Liver (tissue), 9 donors: ENCODE data around the gene PCMT1. TPM values are rescaled to one million over a fixed set of nuclear protein-coding genes. Genes with fewer than 3 reads are reported as not detected.

Experiments
- DNase-seq: peaks from one replicate; pipeline ENCODE4 v3.0.0-alpha.2; 2017; ENCODE audit warnings: low spot score
- H3K27ac ChIP-seq, 2 donors: one replicate each; pipeline ENCODE4 v1.7.0; 2013; ENCODE audit warnings: inconsistent platforms in 2 of 2, low read length in 2 of 2, control low read depth in 1 of 2, low read depth in 1 of 2, mild to moderate bottlenecking in 1 of 2
- H3K27me3 ChIP-seq, 4 donors: one replicate each; pipeline versions ENCODE4 v1.6.1 to v1.7.0; 2013; ENCODE audit warnings: low read length in 3 of 4, inconsistent platforms in 1 of 4, mild to moderate bottlenecking in 1 of 4, moderate library complexity in 1 of 4; ENCODE audit not compliant: control insufficient read depth in 4 of 4, insufficient read depth in 4 of 4
- H3K36me3 ChIP-seq, 4 donors: one replicate each; pipeline versions ENCODE4 v1.6.1 to v1.7.0; 2013; ENCODE audit warnings: low read length in 3 of 4, mild to moderate bottlenecking in 3 of 4, low read depth in 1 of 4, moderate library complexity in 1 of 4; ENCODE audit not compliant: control insufficient read depth in 4 of 4, insufficient read depth in 3 of 4
- H3K4me1 ChIP-seq, 4 donors: one replicate each; pipeline versions ENCODE4 v1.6.1 to v1.7.0; 2013; ENCODE audit warnings: low read length in 3 of 4, mild to moderate bottlenecking in 3 of 4, moderate library complexity in 1 of 4; ENCODE audit not compliant: control insufficient read depth in 4 of 4, insufficient read depth in 4 of 4
- H3K4me3 ChIP-seq, 3 donors: one replicate each; pipeline versions ENCODE4 v1.6.1 to v1.7.0; 2013; ENCODE audit warnings: low read length in 3 of 3, control low read depth in 1 of 3, low read depth in 1 of 3, mild to moderate bottlenecking in 1 of 3
- H3K9ac ChIP-seq, 2 donors: one replicate each; pipeline ENCODE4 v1.7.0; 2013; ENCODE audit warnings: low read length in 2 of 2, mild to moderate bottlenecking in 2 of 2, moderate library complexity in 2 of 2, control low read depth in 1 of 2, low read depth in 1 of 2
- H3K9me3 ChIP-seq, 4 donors: one replicate each; pipeline versions ENCODE4 v1.6.1 to v1.7.0; 2013; ENCODE audit warnings: low read length in 3 of 4; ENCODE audit not compliant: control insufficient read depth in 4 of 4
- EGR1 ChIP-seq, 2 donors: IDR thresholded peaks; 2 replicates each; pipeline ENCODE4 v1.6.1; 2016 to 2018; ENCODE audit warnings: antibody characterized with exemption in 2 of 2, low read depth in 2 of 2
- FOXA1 ChIP-seq: IDR thresholded peaks from 2 replicates; pipeline ENCODE4 v1.6.1; 2016; ENCODE audit warnings: antibody characterized with exemption
- FOXA2 ChIP-seq: IDR thresholded peaks from 2 replicates; pipeline ENCODE4 v1.6.1; 2016; ENCODE audit warnings: antibody characterized with exemption
- GABPA ChIP-seq, 2 donors: IDR thresholded peaks in 1 of 2; conservative IDR thresholded peaks in 1 of 2; 2 replicates each; pipeline ENCODE4 v1.6.1; 2016; ENCODE audit warnings: antibody characterized with exemption in 2 of 2, mild to moderate bottlenecking in 1 of 2, moderate library complexity in 1 of 2
- HNF4A ChIP-seq, 2 donors: conservative IDR thresholded peaks; 2 replicates each; pipeline ENCODE4 v1.6.1; 2016; ENCODE audit warnings: antibody characterized with exemption in 2 of 2, mild to moderate bottlenecking in 2 of 2
- HNF4G ChIP-seq: IDR thresholded peaks from 2 replicates; pipeline ENCODE4 v1.6.1; 2016; ENCODE audit warnings: antibody characterized with exemption
- JUND ChIP-seq, 2 donors: IDR thresholded peaks; 2 replicates each; pipeline ENCODE4 v1.6.1; 2016; ENCODE audit warnings: antibody characterized with exemption in 2 of 2
- NR2F2 ChIP-seq: IDR thresholded peaks from 2 replicates; pipeline ENCODE4 v1.6.1; 2016; ENCODE audit warnings: antibody characterized with exemption
- RAD21 ChIP-seq, 2 donors: IDR thresholded peaks; 2 replicates each; pipeline ENCODE4 v1.6.1; 2016; ENCODE audit warnings: antibody characterized with exemption in 2 of 2, mild to moderate bottlenecking in 2 of 2
- RXRA ChIP-seq, 2 donors: IDR thresholded peaks; 2 replicates each; pipeline ENCODE4 v1.6.1; 2017 to 2018; ENCODE audit warnings: antibody characterized with exemption in 2 of 2, mild to moderate bottlenecking in 1 of 2
- SP1 ChIP-seq: IDR thresholded peaks from 2 replicates; pipeline ENCODE4 v1.6.1; 2018; ENCODE audit warnings: antibody characterized with exemption, mild to moderate bottlenecking
- TAF1 ChIP-seq: conservative IDR thresholded peaks from 2 replicates; pipeline ENCODE4 v1.6.1; 2016; ENCODE audit warnings: antibody characterized with exemption, mild to moderate bottlenecking
- YY1 ChIP-seq: IDR thresholded peaks from 2 replicates; pipeline ENCODE4 v1.6.1; 2016; ENCODE audit warnings: antibody characterized with exemption, mild to moderate bottlenecking
- WGBS: extraction: QIAGEN DNeasy Blood & Tissue Kit; methylation state at CpG from one replicate; pipeline ENCODE4 v1.1.7; 2013; 5-methylcytosine and 5-hydroxymethylcytosine counted together
- polyA plus RNA-seq, 2 donors: library from polyadenylated mRNA; stranded (reverse) in 1 of 2; unstranded in 1 of 2; fragments of 200-250 nt in 1 of 2; fragments of >200 nt in 1 of 2; fragmentation: Nextera tagmentation in 1 of 2; extraction: Ambion mirVana in 1 of 2; gene quantifications; one replicate each; pipeline versions ENCODE4 v1.2.1 to v1.2.3, GENCODE V29; 2013 to 2015
- total RNA-seq, 2 donors: library from RNA; depleted of rRNA; stranded (reverse); fragments of >200 nt; gene quantifications; one replicate each; pipeline ENCODE4 v1.2.3, GENCODE V29; 2014
- TF ChIP-seq, protein P1 (sequence below): IDR thresholded peaks from 2 replicates; pipeline ENCODE4 v1.6.1; 2016; ENCODE audit warnings: antibody characterized with exemption, mild to moderate bottlenecking
- TF ChIP-seq, protein P2 (sequence below): IDR thresholded peaks from 2 replicates; pipeline ENCODE4 v1.6.1; 2016; ENCODE audit warnings: antibody characterized with exemption
- TF ChIP-seq, protein P3 (sequence below): IDR thresholded peaks from 2 replicates; pipeline ENCODE4 v1.6.1; 2016; ENCODE audit warnings: antibody characterized with exemption
- TF ChIP-seq, protein P4 (sequence below): fragments of 150-350 bp; IDR thresholded peaks from 2 replicates; pipeline ENCODE4 v1.5.1; 2017; ENCODE audit warnings: improper control_type of control experiment, low read depth, low read length; ENCODE audit not compliant: missing input control
- TF ChIP-seq, protein P5 (sequence below): IDR thresholded peaks from 2 replicates; pipeline ENCODE4 v1.6.1; 2016; ENCODE audit warnings: antibody characterized with exemption
- donor health status: healthy.
- donor health status: healthy.
- donor health status: healthy.
- donor health status: healthy.
- donor health status: healthy.

PCMT1 gene
- total and polyA plus RNA-seq, 4 donors = 56.8 to 78.8 (median 75.0) TPM

DNA sequence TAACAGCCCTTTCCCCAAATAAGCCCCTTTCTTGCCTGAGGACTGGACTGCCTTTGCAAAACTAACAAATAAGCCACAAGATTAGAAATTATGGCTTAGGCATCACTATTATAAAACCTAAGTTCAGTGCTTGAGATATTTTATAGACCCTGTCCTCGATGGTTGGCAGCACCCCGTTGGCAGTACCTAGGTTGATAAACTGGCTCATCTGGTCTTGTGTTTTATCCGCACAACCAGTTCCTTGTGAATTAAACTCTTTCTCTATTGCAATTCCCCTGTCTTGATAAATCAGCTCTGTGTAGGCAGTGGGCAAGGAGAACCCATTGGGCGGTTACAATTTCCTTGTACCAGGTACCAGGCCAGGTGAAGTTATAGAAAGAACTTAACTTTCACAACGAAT, 108.0 kb downstream of the PCMT1 start:
- WGBS = 92% methylated on average over 5 of the region's 5 CpGs
- H3K36me3 ChIP-seq = no peaks in the 10 kb centered on the region
- no peak for DNase-seq
- H3K27ac ChIP-seq = no peak overlapping the region
- H3K4me1 ChIP-seq = peaks cover 0 to 24% (median 12%) of the 10 kb centered on the region in 4 donors
- H3K9ac ChIP-seq = no peak overlapping the region
- no peaks in the 10 kb centered on the region for H3K9me3 ChIP-seq
- TF ChIP-seq, protein P1, sequence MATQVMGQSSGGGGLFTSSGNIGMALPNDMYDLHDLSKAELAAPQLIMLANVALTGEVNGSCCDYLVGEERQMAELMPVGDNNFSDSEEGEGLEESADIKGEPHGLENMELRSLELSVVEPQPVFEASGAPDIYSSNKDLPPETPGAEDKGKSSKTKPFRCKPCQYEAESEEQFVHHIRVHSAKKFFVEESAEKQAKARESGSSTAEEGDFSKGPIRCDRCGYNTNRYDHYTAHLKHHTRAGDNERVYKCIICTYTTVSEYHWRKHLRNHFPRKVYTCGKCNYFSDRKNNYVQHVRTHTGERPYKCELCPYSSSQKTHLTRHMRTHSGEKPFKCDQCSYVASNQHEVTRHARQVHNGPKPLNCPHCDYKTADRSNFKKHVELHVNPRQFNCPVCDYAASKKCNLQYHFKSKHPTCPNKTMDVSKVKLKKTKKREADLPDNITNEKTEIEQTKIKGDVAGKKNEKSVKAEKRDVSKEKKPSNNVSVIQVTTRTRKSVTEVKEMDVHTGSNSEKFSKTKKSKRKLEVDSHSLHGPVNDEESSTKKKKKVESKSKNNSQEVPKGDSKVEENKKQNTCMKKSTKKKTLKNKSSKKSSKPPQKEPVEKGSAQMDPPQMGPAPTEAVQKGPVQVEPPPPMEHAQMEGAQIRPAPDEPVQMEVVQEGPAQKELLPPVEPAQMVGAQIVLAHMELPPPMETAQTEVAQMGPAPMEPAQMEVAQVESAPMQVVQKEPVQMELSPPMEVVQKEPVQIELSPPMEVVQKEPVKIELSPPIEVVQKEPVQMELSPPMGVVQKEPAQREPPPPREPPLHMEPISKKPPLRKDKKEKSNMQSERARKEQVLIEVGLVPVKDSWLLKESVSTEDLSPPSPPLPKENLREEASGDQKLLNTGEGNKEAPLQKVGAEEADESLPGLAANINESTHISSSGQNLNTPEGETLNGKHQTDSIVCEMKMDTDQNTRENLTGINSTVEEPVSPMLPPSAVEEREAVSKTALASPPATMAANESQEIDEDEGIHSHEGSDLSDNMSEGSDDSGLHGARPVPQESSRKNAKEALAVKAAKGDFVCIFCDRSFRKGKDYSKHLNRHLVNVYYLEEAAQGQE = no peak
- TF ChIP-seq, protein P2, sequence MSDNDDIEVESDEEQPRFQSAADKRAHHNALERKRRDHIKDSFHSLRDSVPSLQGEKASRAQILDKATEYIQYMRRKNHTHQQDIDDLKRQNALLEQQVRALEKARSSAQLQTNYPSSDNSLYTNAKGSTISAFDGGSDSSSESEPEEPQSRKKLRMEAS = no peak
- TF ChIP-seq FOXA1 (no peak), HNF4G (no peak), EGR1 (IDR thresholded peaks at IDR 0.05; ENCODE audit: low read depth in 2 of 2) (no peak), RXRA (IDR thresholded peaks at IDR 0.05) (no peak), RAD21 (IDR thresholded peaks at IDR 0.05) (no peak), GABPA (IDR thresholded peaks at IDR 0.05 in 1 of 2, conservative IDR thresholded peaks at IDR 0.05 in 1 of 2) (no peak), HNF4A (conservative IDR thresholded peaks at IDR 0.05) (no peak), JUND (IDR thresholded peaks at IDR 0.05) (no peak), SP1 (no peak), FOXA2 (no peak), YY1 (no peak), TAF1 (no peak), NR2F2 (no peak)
- TF ChIP-seq, protein P3, sequence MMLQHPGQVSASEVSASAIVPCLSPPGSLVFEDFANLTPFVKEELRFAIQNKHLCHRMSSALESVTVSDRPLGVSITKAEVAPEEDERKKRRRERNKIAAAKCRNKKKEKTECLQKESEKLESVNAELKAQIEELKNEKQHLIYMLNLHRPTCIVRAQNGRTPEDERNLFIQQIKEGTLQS = no peak
- TF ChIP-seq, protein P4, sequence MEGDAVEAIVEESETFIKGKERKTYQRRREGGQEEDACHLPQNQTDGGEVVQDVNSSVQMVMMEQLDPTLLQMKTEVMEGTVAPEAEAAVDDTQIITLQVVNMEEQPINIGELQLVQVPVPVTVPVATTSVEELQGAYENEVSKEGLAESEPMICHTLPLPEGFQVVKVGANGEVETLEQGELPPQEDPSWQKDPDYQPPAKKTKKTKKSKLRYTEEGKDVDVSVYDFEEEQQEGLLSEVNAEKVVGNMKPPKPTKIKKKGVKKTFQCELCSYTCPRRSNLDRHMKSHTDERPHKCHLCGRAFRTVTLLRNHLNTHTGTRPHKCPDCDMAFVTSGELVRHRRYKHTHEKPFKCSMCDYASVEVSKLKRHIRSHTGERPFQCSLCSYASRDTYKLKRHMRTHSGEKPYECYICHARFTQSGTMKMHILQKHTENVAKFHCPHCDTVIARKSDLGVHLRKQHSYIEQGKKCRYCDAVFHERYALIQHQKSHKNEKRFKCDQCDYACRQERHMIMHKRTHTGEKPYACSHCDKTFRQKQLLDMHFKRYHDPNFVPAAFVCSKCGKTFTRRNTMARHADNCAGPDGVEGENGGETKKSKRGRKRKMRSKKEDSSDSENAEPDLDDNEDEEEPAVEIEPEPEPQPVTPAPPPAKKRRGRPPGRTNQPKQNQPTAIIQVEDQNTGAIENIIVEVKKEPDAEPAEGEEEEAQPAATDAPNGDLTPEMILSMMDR = no peak
- TF ChIP-seq, protein P5, sequence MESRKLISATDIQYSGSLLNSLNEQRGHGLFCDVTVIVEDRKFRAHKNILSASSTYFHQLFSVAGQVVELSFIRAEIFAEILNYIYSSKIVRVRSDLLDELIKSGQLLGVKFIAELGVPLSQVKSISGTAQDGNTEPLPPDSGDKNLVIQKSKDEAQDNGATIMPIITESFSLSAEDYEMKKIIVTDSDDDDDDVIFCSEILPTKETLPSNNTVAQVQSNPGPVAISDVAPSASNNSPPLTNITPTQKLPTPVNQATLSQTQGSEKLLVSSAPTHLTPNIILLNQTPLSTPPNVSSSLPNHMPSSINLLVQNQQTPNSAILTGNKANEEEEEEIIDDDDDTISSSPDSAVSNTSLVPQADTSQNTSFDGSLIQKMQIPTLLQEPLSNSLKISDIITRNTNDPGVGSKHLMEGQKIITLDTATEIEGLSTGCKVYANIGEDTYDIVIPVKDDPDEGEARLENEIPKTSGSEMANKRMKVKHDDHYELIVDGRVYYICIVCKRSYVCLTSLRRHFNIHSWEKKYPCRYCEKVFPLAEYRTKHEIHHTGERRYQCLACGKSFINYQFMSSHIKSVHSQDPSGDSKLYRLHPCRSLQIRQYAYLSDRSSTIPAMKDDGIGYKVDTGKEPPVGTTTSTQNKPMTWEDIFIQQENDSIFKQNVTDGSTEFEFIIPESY = no peak
- H3K4me3 ChIP-seq = no peak overlapping the region
- no peaks in the 10 kb centered on the region for H3K27me3 ChIP-seq
